Measurements from ENCODE around the gene JAML.
"Not testable (repeated sequence)": the region's sequence is repeated elsewhere in the genome, so short reads cannot be mapped to it uniquely, and the experiment has no call there.

Gene JAML

DNA sequence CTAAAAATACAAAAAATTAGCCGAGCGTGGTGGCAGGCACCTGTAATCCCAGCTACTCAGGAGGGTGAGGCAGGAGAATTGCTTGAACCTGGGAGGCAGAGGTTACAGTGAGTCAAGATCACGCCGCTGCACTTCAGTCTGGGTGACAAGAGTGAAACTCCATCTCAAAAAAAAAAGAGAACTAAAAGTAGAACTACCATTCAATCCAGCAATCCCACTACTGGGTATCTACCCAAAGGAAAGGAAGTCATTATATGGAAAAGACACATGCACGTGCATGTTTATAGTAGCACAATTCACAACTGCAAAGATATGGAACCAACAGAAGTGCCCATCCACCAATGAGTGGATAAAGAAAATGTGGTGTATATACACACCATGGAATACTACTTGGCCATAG is 41.1 kb downstream of the JAML start:
- not testable (repeated sequence) for H3K27me3 ChIP-seq (replicated peaks; ENCODE audit: control insufficient read depth, insufficient read depth, low read length, poor library complexity, severe bottlenecking); H3K27ac ChIP-seq (ENCODE audit: insufficient read depth, low read length, poor library complexity, severe bottlenecking); H3K4me3 ChIP-seq (ENCODE audit: insufficient read depth, low read depth, low read length, poor library complexity, severe bottlenecking); DNase-seq; H3K4me1 ChIP-seq (ENCODE audit: control insufficient read depth, insufficient read depth, low read length, poor library complexity, severe bottlenecking); H3K9me3 ChIP-seq (ENCODE audit: control insufficient read depth, low read length); H3K36me3 ChIP-seq (ENCODE audit: control insufficient read depth, insufficient read depth, low read length)

DNA sequence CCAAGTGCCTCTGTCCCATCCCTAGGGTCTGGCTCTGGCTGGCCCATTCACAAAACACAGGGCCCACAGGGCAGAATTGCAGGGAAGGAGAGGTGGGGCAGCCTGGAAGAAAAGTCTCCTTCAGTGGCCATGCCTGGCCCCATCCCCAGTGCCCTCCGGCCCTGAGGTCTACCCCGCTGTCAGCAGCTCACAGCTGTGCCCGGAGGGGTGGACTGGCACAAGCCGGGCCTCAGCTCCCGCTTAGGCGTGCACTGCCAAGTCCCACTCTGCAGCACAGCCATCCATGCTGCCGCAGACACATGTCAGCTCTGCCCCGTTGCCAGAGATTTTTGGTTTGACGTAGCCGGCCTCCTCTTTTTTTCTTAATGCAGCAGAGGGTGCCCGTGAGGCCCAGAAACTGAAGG is 44.5 kb downstream of the JAML start:
- H3K27ac ChIP-seq (ENCODE audit: insufficient read depth, low read length, poor library complexity, severe bottlenecking): no peak overlapping the region
- H3K9me3 ChIP-seq (ENCODE audit: control insufficient read depth, low read length): no peaks in the 10 kb centered on the region
- no peaks in the 10 kb centered on the region for H3K36me3 ChIP-seq (ENCODE audit: control insufficient read depth, insufficient read depth, low read length)
- H3K4me1 ChIP-seq (ENCODE audit: control insufficient read depth, insufficient read depth, low read length, poor library complexity, severe bottlenecking): no peaks in the 10 kb centered on the region
- no peak for DNase-seq
- H3K27me3 ChIP-seq (replicated peaks; ENCODE audit: control insufficient read depth, insufficient read depth, low read length, poor library complexity, severe bottlenecking): no peaks in the 10 kb centered on the region
- no peak overlapping the region for H3K4me3 ChIP-seq (ENCODE audit: insufficient read depth, low read depth, low read length, poor library complexity, severe bottlenecking)

DNA sequence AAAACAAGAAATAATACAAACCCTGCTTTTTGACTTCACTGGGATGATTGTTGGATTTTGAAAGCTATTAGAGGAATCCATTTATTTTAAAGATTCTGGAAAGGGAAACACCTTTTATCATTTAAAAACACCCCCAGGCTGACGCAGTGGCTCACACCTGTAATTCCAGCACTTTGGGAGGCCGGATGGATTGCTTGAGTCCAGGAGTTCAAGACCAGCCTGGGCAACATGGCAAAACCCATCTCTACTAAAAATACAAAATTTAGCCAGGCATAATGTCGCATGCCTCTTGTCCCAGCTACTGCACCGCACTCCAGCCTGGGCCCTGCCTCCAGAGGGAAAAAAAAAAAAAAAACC is 48.1 kb downstream of the JAML start:
- H3K27me3 ChIP-seq (replicated peaks; ENCODE audit: control insufficient read depth, insufficient read depth, low read length, poor library complexity, severe bottlenecking): no peaks in the 10 kb centered on the region
- no peak overlapping the region for H3K27ac ChIP-seq (ENCODE audit: insufficient read depth, low read length, poor library complexity, severe bottlenecking)
- no peaks in the 10 kb centered on the region for H3K9me3 ChIP-seq (ENCODE audit: control insufficient read depth, low read length)
- DNase-seq: no peak
- no peaks in the 10 kb centered on the region for H3K36me3 ChIP-seq (ENCODE audit: control insufficient read depth, insufficient read depth, low read length)
- peaks cover under 1% of the 10 kb centered on the region for H3K4me1 ChIP-seq (ENCODE audit: control insufficient read depth, insufficient read depth, low read length, poor library complexity, severe bottlenecking)
- no peak overlapping the region for H3K4me3 ChIP-seq (ENCODE audit: insufficient read depth, low read depth, low read length, poor library complexity, severe bottlenecking)

DNA sequence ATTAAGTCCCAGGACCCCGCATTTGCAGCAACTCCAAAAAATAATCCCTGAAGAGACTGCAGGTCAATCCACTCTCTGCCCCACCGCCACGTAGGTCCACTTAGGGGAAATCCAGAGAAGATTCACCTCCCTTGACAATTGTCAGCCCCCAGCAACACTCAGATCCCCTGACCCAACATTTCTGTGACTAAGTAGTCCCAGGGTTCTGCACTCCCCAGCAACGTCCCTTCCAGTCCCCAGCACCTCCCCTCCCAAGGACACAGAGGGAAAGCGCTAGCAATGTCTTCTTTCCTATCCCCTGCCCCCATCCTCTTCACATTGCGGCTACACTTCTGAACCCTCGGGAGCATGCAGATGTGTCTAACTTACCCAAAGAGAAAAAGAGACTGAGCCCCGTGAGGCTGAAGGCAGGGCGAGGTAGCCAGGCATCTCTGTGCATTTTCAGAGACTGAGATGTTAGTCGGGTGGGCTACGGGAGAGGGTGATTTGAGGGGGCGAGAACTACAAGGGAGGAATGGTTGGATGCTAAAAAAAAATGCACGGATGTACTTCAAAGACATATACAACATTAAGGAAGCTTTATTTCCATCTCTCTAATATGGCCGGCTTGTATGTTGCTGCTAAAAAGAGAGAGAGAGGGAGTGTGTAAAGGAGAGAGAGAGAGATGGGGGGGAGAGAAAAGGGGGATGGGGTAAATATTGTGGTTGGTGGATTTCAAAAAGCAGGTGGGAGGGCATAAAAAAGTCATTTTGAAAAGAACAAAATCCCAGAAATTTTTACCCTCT is 48.6 kb downstream of the JAML start, which contains the start of gene SCN2B:
SCN2B (minus strand) TSS at position 647 of the 785 bp plus-strand sequence; CDS start at position 439, 208 bp downstream.
- H3K4me1 ChIP-seq (ENCODE audit: control insufficient read depth, insufficient read depth, low read length, poor library complexity, severe bottlenecking): peaks cover 6% of the 10 kb centered on the region
- no peak within 1 kb of the TSS for H3K27ac ChIP-seq (ENCODE audit: insufficient read depth, low read length, poor library complexity, severe bottlenecking)
- H3K4me3 ChIP-seq (ENCODE audit: insufficient read depth, low read depth, low read length, poor library complexity, severe bottlenecking): no peak within 1 kb of the TSS
- DNase-seq: no peak
- no peaks in the 10 kb centered on the region for H3K27me3 ChIP-seq (replicated peaks; ENCODE audit: control insufficient read depth, insufficient read depth, low read length, poor library complexity, severe bottlenecking)
- H3K36me3 ChIP-seq (ENCODE audit: control insufficient read depth, insufficient read depth, low read length): no peaks in the 10 kb centered on the region
- H3K9me3 ChIP-seq (ENCODE audit: control insufficient read depth, low read length): no peaks in the 10 kb centered on the region

DNA sequence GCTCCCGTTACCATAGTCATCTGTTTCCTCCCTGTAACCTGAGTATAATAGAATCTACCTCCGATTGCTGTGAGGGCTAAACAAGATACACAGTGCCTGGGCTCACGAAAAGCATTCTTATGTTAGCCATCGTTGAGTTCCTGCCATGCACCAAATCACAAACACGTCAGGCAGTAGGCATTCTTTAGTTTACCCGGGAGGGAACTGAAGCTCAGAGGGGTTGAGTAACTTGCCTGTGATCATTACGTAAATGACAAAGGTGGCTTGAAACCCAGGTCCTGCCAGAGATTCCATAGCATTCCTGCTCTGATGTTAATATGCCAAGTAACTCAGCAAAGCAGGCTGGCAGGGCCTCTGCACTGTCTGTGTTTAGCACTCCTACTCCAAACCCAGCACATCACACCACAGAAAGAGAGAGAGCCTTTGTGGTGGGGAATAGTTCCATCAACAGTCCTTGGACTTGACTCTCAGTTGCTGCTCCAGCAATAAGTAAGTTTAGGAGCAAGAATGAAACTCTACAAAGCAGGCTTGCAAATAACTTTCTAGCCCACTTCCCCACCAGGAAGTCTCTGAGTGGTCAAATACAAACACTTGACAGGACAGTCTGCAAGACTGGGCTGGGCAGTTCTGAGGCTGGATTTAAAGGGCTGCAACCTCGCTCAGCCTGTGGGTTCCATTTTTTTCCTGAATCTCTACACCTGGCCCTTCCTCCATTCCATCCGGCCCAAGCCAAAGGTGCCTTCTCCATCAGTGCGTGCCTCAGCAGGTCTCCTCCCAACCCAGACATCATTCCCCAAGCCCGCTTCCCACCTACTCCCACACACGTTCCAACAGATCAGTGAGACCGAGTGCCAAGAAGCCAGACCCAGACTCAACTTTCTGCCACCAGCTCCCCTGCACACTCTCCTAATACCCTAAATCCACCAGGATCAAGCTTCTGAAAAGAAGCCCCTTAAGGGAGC is 49.5 kb downstream of the JAML start:
- Histone ChIP-seq H3K27ac (ENCODE audit: insufficient read depth, low read length, poor library complexity, severe bottlenecking) (no peak overlapping the region), H3K9me3 (ENCODE audit: control insufficient read depth, low read length) (no peaks in the 10 kb centered on the region)

DNA sequence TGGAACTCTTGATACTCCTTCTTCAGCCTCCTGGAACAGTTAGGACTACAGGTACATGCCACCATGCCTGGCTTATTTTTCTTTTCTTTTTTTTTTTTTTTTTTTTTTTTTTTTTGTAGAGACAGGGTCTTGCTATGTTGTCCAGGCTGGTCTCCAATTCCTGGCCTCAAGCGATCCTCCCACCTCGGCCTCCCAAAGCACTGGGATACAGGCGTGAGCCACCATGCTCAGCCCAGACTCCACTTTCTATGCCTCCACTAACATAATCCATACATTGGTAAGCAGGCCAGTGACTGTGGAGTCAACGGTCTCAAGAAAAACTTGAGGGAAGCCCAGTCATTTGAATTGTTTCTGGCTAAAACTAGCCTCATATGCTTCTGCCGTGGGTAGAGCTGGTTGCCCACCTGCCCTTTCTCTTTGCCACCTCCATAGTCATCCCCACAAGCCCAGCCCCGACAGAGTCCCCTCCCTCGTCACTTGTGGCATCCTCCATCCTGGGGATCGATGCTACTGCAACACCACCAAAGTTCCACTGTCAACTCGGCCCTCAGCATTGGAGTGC is 50.7 kb downstream of the JAML start:
- Histone ChIP-seq H3K27ac (ENCODE audit: insufficient read depth, low read length, poor library complexity, severe bottlenecking) (no peak overlapping the region), H3K4me3 (ENCODE audit: insufficient read depth, low read depth, low read length, poor library complexity, severe bottlenecking) (no peak overlapping the region), H3K4me1 (ENCODE audit: control insufficient read depth, insufficient read depth, low read length, poor library complexity, severe bottlenecking) (peaks cover 6% of the 10 kb centered on the region), H3K36me3 (ENCODE audit: control insufficient read depth, insufficient read depth, low read length) (no peaks in the 10 kb centered on the region), H3K9me3 (ENCODE audit: control insufficient read depth, low read length) (no peaks in the 10 kb centered on the region), H3K27me3 (replicated peaks; ENCODE audit: control insufficient read depth, insufficient read depth, low read length, poor library complexity, severe bottlenecking) (no peaks in the 10 kb centered on the region)
- DNase-seq: no peak

More for the DNA sequence above, 49.5 kb downstream of the JAML start:
- Histone ChIP-seq H3K4me3 (ENCODE audit: insufficient read depth, low read depth, low read length, poor library complexity, severe bottlenecking) (no peak overlapping the region), H3K27me3 (replicated peaks; ENCODE audit: control insufficient read depth, insufficient read depth, low read length, poor library complexity, severe bottlenecking) (no peaks in the 10 kb centered on the region), H3K4me1 (ENCODE audit: control insufficient read depth, insufficient read depth, low read length, poor library complexity, severe bottlenecking) (peaks cover 6% of the 10 kb centered on the region), H3K36me3 (ENCODE audit: control insufficient read depth, insufficient read depth, low read length) (no peaks in the 10 kb centered on the region)
- no peak for DNase-seq

DNA sequence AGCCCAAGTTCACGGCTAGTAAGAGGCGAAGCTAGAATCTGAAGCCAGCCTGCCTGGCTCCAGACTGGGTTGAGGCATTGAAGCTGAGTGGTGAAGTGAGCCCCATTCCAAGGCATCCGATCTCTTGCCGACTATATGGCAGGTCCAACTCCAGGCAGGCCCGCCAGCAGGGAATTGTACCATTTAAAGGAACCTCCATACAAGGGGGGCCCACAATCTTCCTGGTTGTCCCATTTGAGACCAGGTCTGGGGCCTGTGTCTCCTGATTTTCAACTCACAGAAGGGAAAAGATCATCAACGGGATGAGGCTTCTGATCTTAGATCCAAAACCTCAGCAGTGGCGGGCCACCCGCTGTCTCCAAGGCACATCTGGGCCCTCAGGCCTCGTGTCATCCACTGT is 52.5 kb downstream of the JAML start:
- Histone ChIP-seq H3K27me3 (replicated peaks; ENCODE audit: control insufficient read depth, insufficient read depth, low read length, poor library complexity, severe bottlenecking) (no peaks in the 10 kb centered on the region), H3K36me3 (ENCODE audit: control insufficient read depth, insufficient read depth, low read length) (no peaks in the 10 kb centered on the region), H3K27ac (ENCODE audit: insufficient read depth, low read length, poor library complexity, severe bottlenecking) (no peak overlapping the region), H3K4me3 (ENCODE audit: insufficient read depth, low read depth, low read length, poor library complexity, severe bottlenecking) (no peak overlapping the region), H3K9me3 (ENCODE audit: control insufficient read depth, low read length) (no peaks in the 10 kb centered on the region), H3K4me1 (ENCODE audit: control insufficient read depth, insufficient read depth, low read length, poor library complexity, severe bottlenecking) (peaks cover 6% of the 10 kb centered on the region)
- no peak for DNase-seq

DNA sequence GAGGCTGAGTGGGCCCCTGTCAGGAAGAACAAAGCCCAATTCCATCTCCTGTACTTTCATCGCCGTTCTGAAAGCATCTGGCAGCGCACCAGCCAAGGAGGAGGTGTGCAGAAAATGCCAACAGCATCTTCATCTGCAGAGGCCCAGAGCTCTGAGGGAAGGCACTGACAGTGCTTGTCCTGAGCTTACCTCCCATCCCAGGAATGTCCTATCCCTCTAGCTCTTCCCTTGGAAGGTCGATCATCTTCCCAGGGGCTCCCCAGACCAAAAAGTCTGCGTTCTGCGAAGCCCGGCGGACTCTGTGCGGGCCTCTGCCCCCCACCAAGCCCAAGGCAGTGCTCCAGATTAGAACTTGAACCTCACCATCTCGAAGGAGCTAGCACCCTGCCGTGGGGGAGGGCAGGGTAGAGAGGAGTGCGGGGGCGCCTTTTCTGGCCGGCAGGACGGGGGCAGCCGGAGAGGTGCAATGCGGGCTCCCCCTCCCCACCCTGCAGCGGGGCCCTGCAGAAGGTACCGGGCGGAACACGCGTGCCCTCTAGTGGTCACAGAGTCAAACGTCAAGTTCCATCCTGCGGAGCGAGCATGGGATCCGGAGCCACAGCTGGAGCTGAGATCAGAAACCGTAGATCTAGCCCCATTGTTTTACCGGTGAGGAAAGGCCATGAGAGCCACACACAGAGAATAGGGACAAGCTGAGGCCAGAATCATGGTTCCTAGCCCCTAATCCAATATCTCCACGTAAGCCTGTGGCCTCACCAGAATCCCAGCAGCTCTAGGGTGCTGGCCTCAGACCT is 53.3 kb downstream of the JAML start:
- peak; percentile 38 to 58 (median 39) for DNase-seq
- Histone ChIP-seq H3K27me3 (replicated peaks; ENCODE audit: control insufficient read depth, insufficient read depth, low read length, poor library complexity, severe bottlenecking) (no peaks in the 10 kb centered on the region), H3K4me3 (ENCODE audit: insufficient read depth, low read depth, low read length, poor library complexity, severe bottlenecking) (no peak overlapping the region), H3K27ac (ENCODE audit: insufficient read depth, low read length, poor library complexity, severe bottlenecking) (no peak overlapping the region), H3K36me3 (ENCODE audit: control insufficient read depth, insufficient read depth, low read length) (no peaks in the 10 kb centered on the region), H3K9me3 (ENCODE audit: control insufficient read depth, low read length) (no peaks in the 10 kb centered on the region), H3K4me1 (ENCODE audit: control insufficient read depth, insufficient read depth, low read length, poor library complexity, severe bottlenecking) (peaks cover 6% of the 10 kb centered on the region)

DNA sequence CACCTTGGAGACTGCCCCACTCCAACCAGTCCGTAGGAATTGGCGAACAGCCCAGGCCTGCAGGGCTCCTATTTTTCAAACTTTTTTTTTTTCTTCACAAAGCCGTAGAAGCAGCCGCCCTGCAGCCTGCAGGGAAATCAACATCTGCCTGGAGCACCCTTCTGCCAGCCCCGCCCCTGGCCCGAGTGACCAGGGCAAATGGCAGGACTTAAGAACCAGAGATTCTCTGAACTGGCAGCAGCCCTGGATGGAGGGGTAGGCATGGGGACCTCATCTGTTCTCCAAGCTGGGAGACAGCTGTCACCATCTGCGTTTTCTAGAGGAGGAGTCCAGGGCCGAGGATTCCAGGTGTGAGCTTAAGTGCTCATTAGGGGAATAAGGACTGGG is 53.9 kb downstream of the JAML start:
- Histone ChIP-seq H3K9me3 (ENCODE audit: control insufficient read depth, low read length) (no peaks in the 10 kb centered on the region), H3K4me1 (ENCODE audit: control insufficient read depth, insufficient read depth, low read length, poor library complexity, severe bottlenecking) (peaks cover 6% of the 10 kb centered on the region), H3K27ac (ENCODE audit: insufficient read depth, low read length, poor library complexity, severe bottlenecking) (no peak overlapping the region), H3K36me3 (ENCODE audit: control insufficient read depth, insufficient read depth, low read length) (no peaks in the 10 kb centered on the region), H3K27me3 (replicated peaks; ENCODE audit: control insufficient read depth, insufficient read depth, low read length, poor library complexity, severe bottlenecking) (no peaks in the 10 kb centered on the region), H3K4me3 (ENCODE audit: insufficient read depth, low read depth, low read length, poor library complexity, severe bottlenecking) (no peak overlapping the region)
- no peak for DNase-seq

All from effector memory CD4-positive, alpha-beta T cell (primary cell).